Measurements from ENCODE around the gene TLK2.

The TLK2 gene

DNA sequence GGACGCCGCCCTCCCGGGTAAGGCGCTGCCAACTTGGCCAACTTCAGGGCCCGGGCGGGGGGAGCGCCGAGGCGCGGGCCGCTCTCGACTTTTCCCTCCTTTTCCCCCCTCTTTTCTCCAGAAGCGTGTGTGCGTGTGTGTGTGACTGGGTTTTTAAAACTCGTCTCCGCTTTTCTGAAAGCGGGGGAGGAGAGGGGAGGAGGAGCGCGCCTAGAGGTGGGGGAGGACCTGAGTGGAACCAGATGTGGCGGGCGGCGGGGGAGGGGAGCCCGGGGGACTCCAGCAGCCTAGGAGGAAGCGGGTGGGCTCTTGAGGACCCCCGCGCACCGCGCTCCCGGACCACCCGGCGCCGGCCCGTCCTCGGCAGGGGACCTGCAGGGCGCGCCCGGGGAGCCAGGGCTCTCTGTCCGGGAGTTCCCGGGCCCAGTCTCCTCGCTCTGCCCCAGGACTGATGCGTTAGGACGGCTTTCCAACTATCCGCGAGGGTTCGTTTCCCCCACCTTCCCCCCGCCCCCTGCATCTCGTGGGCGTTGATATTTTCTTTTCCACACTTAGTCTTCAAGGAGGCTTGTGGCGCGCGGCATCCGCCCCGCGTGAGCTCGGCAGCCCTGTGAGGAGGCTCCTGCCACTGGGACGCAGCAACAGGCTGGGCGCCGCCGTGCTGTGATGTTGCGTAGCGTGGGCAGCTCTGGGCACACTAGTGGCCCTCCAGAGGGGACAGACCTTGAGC is 149.4 kb downstream of the TLK2 start (continued):
- TF ChIP-seq ZBTB10 (tag by site-specific recombination; IDR thresholded peaks at IDR 0.05) (no peak), EGR2 (tag by site-specific recombination; IDR thresholded peaks at IDR 0.05; ENCODE audit: low read depth) (peak; percentile 49), SP2 (tag by site-specific recombination; IDR thresholded peaks at IDR 0.05) (peak; percentile 27), ZNF223 (tag by site-specific recombination; IDR thresholded peaks at IDR 0.05) (peak; percentile 31; the same call in 1 of the 2 replicates), ZNF423 (tag by site-specific recombination; IDR thresholded peaks at IDR 0.05) (peak; percentile 38), ZNF10 (tag by site-specific recombination; IDR thresholded peaks at IDR 0.05) (no peak), GLIS2 (tag by site-specific recombination; IDR thresholded peaks at IDR 0.05) (peak; percentile 80), ZSCAN30 (tag by site-specific recombination; IDR thresholded peaks at IDR 0.05) (0 out of 2 replicates have a peak, but pooled peaks have one; percentile 2), INSM2 (tag by site-specific recombination; IDR thresholded peaks at IDR 0.05) (no peak), MYNN (tag by site-specific recombination; IDR thresholded peaks at IDR 0.05; ENCODE audit: borderline replicate concordance) (no peak), ZSCAN16 (tag by site-specific recombination; IDR thresholded peaks at IDR 0.05) (no peak), ZEB2 (tag by site-specific recombination; IDR thresholded peaks at IDR 0.05) (no peak), GLIS1 (tag by site-specific recombination; IDR thresholded peaks at IDR 0.05) (peak; percentile 86), ZIC2 (tag by site-specific recombination; IDR thresholded peaks at IDR 0.05) (peak; percentile 37; the same call in 1 of the 2 replicates), ZNF670 (tag by site-specific recombination; IDR thresholded peaks at IDR 0.05; ENCODE audit: low read depth) (no peak)

DNA sequence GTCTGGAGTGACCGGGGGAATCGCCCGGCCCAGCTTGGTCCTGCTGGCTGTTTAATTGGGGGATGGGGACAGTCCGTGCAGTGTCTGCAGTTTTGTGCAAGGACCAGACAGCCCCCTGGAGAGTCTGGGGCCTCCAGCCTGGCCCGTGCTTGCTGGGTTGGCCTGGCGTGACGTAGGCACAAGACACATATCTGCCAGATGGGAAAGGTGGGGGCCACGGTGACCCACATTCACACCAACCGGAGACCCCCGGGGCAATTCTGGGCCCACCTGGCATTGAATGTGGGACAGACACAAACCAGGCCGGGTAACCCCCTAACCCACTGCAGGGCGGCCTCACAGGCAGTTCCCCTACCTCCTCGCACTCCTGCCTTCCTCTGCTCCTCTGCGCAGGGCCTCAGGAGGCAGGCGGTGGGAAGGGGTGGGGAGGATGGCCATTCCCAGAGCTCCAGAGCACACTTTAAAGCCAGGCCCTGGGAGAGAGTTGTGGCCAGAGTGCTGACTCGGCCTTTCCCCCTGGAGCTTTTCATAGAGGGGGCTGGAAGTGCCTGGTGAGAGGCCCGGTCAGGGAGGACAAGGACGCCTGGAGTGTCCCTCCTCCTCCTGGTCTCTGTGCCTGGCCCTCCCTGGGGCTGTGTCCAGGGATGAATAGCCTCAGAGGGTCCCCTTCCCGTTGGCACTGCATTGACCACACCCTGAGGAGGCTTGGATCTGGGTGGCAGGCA is 150.4 kb downstream of the TLK2 start:
- ChIA-PET POLR2A (interaction anchor here (0.5 to 1.5 kb wide), 2 partner anchors 18 to 765 kb away, joined by 3 to 4 read pairs; partner anchors contain the start of gene BRIP1), CTCF (interaction anchor here (0.6 kb wide), 1 partner anchor 65 kb away, joined by 4 read pairs; no protein-coding TSS in a partner anchor)
- Histone ChIP-seq H3K27ac (ENCODE audit: extremely low read depth, low read depth, low read length) (no peak overlapping the region; the same call in 1 of the 2 replicates), H3K4me1 (ENCODE audit: control insufficient read depth, insufficient read depth, low read length) (peaks cover 2% of the 10 kb centered on the region; the same call in 1 of the 2 replicates), H3K4me3 (ENCODE audit: low read depth, low read length) (peak overlapping the region; percentile 64), H3K36me3 (ENCODE audit: control insufficient read depth in 2 of 2, insufficient read depth in 1 of 2, low read length in 2 of 2) (peaks cover 0 to 6% of the 10 kb centered on the region in 2 experiments; a peak in 1 of 3 replicates), H3K9me3 (ENCODE audit: control insufficient read depth, insufficient read depth, low read depth, low read length) (no peaks in the 10 kb centered on the region)
- TF ChIP-seq GLIS1 (tag by site-specific recombination; IDR thresholded peaks at IDR 0.05) (peak; percentile 30), ZBTB17 (tag by site-specific recombination; IDR thresholded peaks at IDR 0.05) (no peak), ZIC2 (tag by site-specific recombination; IDR thresholded peaks at IDR 0.05) (peak; percentile 46; the same call in 1 of the 2 replicates)

Data from HEK293 (cell line).